Fibroblast of lung (primary cell): ENCODE data around the gene TMEM63B. TPM values are rescaled to one million over a fixed set of nuclear protein-coding genes. Genes with fewer than 3 reads are reported as not detected.

Experiments
- DNase-seq, 2 donors: peaks; one replicate each; pipeline versions ENCODE4 v3.0.0 to v3.0.0-alpha.2; 2010; ENCODE audit warnings: low read depth in 2 of 2
- H2AFZ ChIP-seq: 2 replicates; pipeline ENCODE4 v1.5.1; 2012; ENCODE audit warnings: low read length, control low read depth, inconsistent platforms
- H3K27ac ChIP-seq: 2 replicates; pipeline ENCODE4 v1.5.1; 2011; ENCODE audit warnings: low read length, control low read depth; ENCODE audit not compliant: insufficient read depth
- H3K27me3 ChIP-seq: 2 replicates; pipeline ENCODE4 v1.5.1; 2011; ENCODE audit warnings: mild to moderate bottlenecking, low read length; ENCODE audit not compliant: control insufficient read depth, insufficient read depth
- H3K36me3 ChIP-seq: 2 replicates; pipeline ENCODE4 v1.5.1; 2011; ENCODE audit warnings: low read length; ENCODE audit not compliant: control insufficient read depth, insufficient read depth
- H3K4me1 ChIP-seq: 2 replicates; pipeline ENCODE4 v1.5.1; 2011; ENCODE audit warnings: low read length; ENCODE audit not compliant: control insufficient read depth, insufficient read depth; ENCODE audit errors: extremely low read depth
- H3K4me2 ChIP-seq: 2 replicates; pipeline ENCODE4 v1.5.1; 2011; ENCODE audit warnings: low read length, control low read depth; ENCODE audit not compliant: insufficient read depth; ENCODE audit errors: extremely low read depth
- H3K4me3 ChIP-seq, 4 experiments: fragments of 200-600 bp in 1 of 4; sonication (generic) in 1 of 4; replicated peaks in 1 of 4; 2 replicates each; pipeline ENCODE4 v1.5.1; 2011 to 2016; ENCODE audit warnings: low read length in 4 of 4, low read depth in 3 of 4, mild to moderate bottlenecking in 3 of 4, control low read depth in 2 of 4, inconsistent platforms in 1 of 4, mixed read lengths in 1 of 4; ENCODE audit not compliant: insufficient read depth in 1 of 4; ENCODE audit errors: control extremely low read depth in 1 of 4
- H3K79me2 ChIP-seq: 2 replicates; pipeline ENCODE4 v1.5.1; 2012; ENCODE audit warnings: mild to moderate bottlenecking, low read length, inconsistent platforms; ENCODE audit not compliant: control insufficient read depth, insufficient read depth
- H3K9ac ChIP-seq: 2 replicates; pipeline ENCODE4 v1.5.1; 2011; ENCODE audit warnings: mild to moderate bottlenecking, low read length, control low read depth; ENCODE audit not compliant: insufficient read depth
- H3K9me3 ChIP-seq: 2 replicates; pipeline ENCODE4 v1.5.1; 2012; ENCODE audit warnings: low read depth, low read length; ENCODE audit not compliant: control insufficient read depth, insufficient read depth
- H4K20me1 ChIP-seq: 2 replicates; pipeline ENCODE4 v1.5.1; 2011; ENCODE audit warnings: low read length; ENCODE audit not compliant: control insufficient read depth, insufficient read depth; ENCODE audit errors: extremely low read depth
- CTCF ChIP-seq, 2 donors: IDR thresholded peaks in 1 of 2; conservative IDR thresholded peaks in 1 of 2; 1 replicate in 1 of 2; 2 replicates in 1 of 2; pipeline ENCODE4 v1.5.1; 2011 to 2012; ENCODE audit warnings: low read length in 2 of 2, control low read depth in 1 of 2, inconsistent platforms in 1 of 2, low read depth in 1 of 2, mild to moderate bottlenecking in 1 of 2
- EZH2 ChIP-seq: IDR thresholded peaks from 2 replicates; pipeline ENCODE4 v1.5.1; 2012; ENCODE audit warnings: low read length, control low read depth, mild to moderate bottlenecking; ENCODE audit errors: missing control alignments
- polyA plus RNA-seq, 2 donors: library from polyadenylated mRNA; depleted of rRNA in 1 of 2; stranded (reverse) in 1 of 2; unstranded in 1 of 2; fragments of >200 nt; gene quantifications; 2 replicates each; pipeline ENCODE4 v1.2.1, GENCODE V29; 2011 to 2012; ENCODE audit warnings: missing spikeins in 1 of 2
- total RNA-seq: library from RNA; depleted of rRNA; stranded (reverse); fragments of >200 nt; gene quantifications from 2 replicates; pipeline ENCODE4 v1.2.1, GENCODE V29; 2014

Gene TMEM63B
- total and polyA plus RNA-seq, 2 donors (not counting 1 experiment from before 2014, with no cell fraction given), result 32.2 to 42.1 TPM

DNA sequence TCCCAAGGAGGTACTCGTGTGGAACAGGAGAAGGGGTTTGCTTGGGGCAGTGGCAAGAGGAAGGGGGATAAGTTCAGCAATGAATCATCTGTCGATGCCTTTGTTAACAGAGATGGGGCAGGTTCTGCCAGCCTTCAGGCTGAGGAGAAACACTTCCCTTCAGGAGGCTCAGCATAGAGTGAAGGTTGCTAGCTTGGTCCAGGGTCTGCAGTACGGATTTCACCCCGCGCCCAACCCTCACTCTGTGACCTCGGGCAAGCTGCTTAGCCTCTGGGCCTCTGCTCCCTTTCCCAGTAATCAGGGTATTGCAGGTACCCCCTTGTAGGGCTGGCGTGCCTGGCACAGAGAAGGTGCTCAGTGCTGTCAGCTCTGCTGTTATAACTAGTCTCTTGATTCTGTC, 38.8 kb downstream of the TMEM63B start:
- H3K36me3 ChIP-seq, result no peaks in the 10 kb centered on the region
- no peak overlapping the region for H3K4me2 ChIP-seq
- no peak overlapping the region for H3K4me3 ChIP-seq
- no peak for DNase-seq
- H3K9ac ChIP-seq, result no peak overlapping the region
- H3K79me2 ChIP-seq, result no peaks in the 10 kb centered on the region
- no peak overlapping the region for H3K27ac ChIP-seq
- H3K4me1 ChIP-seq, result no peaks in the 10 kb centered on the region
- no peaks in the 10 kb centered on the region for H3K9me3 ChIP-seq
- H3K27me3 ChIP-seq, result peaks cover 11% of the 10 kb centered on the region
- H4K20me1 ChIP-seq, result no peaks in the 10 kb centered on the region
- H2AFZ ChIP-seq, result no peak overlapping the region
- TF ChIP-seq CTCF (conservative IDR thresholded peaks at IDR 0.05 in 1 of 2, IDR thresholded peaks at IDR 0.05 in 1 of 2; ENCODE audit: low read depth in 1 of 2, low read length in 2 of 2), result no peak
- TF ChIP-seq EZH2, result no peak

- H3K4me3 ChIP-seq, result no peak overlapping the region
- H3K36me3 ChIP-seq, result no peaks in the 10 kb centered on the region
- H3K27me3 ChIP-seq, result peaks cover 11% of the 10 kb centered on the region
- no peak overlapping the region for H3K9ac ChIP-seq
- DNase-seq, result no peak
- H3K4me2 ChIP-seq, result no peak overlapping the region
- no peak for TF ChIP-seq EZH2
- no peak for TF ChIP-seq CTCF (conservative IDR thresholded peaks at IDR 0.05 in 1 of 2, IDR thresholded peaks at IDR 0.05 in 1 of 2; ENCODE audit: low read depth in 1 of 2, low read length in 2 of 2)
- no peak overlapping the region for H2AFZ ChIP-seq
- no peaks in the 10 kb centered on the region for H3K9me3 ChIP-seq
- H3K4me1 ChIP-seq, result no peaks in the 10 kb centered on the region
- no peak overlapping the region for H3K27ac ChIP-seq
- H3K79me2 ChIP-seq, result no peaks in the 10 kb centered on the region
- no peaks in the 10 kb centered on the region for H4K20me1 ChIP-seq
Measured at GRCh38 chr6:44166591-44167184, 39.3 kb downstream of the TMEM63B start.

- no peaks in the 10 kb centered on the region for H4K20me1 ChIP-seq
- no peak overlapping the region for H3K4me2 ChIP-seq
- H3K4me3 ChIP-seq, result no peak overlapping the region
- TF ChIP-seq CTCF (conservative IDR thresholded peaks at IDR 0.05 in 1 of 2, IDR thresholded peaks at IDR 0.05 in 1 of 2; ENCODE audit: low read depth in 1 of 2, low read length in 2 of 2), result no peak
- TF ChIP-seq EZH2, result no peak
- DNase-seq, result no peak
- no peaks in the 10 kb centered on the region for H3K9me3 ChIP-seq
- H3K79me2 ChIP-seq, result no peaks in the 10 kb centered on the region
- H2AFZ ChIP-seq, result no peak overlapping the region
- H3K36me3 ChIP-seq, result no peaks in the 10 kb centered on the region
- no peak overlapping the region for H3K9ac ChIP-seq
- H3K27me3 ChIP-seq, result peaks cover 11% of the 10 kb centered on the region
- H3K27ac ChIP-seq, result no peak overlapping the region
- peaks cover 1% of the 10 kb centered on the region for H3K4me1 ChIP-seq
Measured at GRCh38 chr6:44167567-44167966, 40.2 kb downstream of the TMEM63B start.
